A549 treated with CpdA at 1 μM for 4 hours (cell line): ENCODE results near the gene CDV3. TPM values are rescaled to one million over a fixed set of nuclear protein-coding genes. Genes with fewer than 3 reads are reported as not detected.

ENCODE experiments used
- total RNA-seq: library from RNA; stranded (reverse); fragments of 200-300 nt; extraction: Qiagen RNA extraction; gene quantifications from 5 replicates; pipeline ENCODE4 v1.2.3, GENCODE V29; 2022; ENCODE audit warnings: low read depth

The CDV3 gene
- 103 to 125 TPM (median 112 TPM) in 5 replicates for total RNA-seq

GRCh38 chr3:133573629-133574194 lies at the start of gene CDV3:
Gene CDV3 (plus strand): TSS chr3:133573686. CDS start chr3:133574045, 359 bp downstream.

Other genes with a start within 250 kb of the CDV3 start
- gene BFSP2, start 173.6 kb upstream of the CDV3 start, total RNA-seq = not detected in 5 replicates
- gene TOPBP1, start 88.3 kb downstream of the CDV3 start, total RNA-seq = 24.8 to 30.9 TPM (median 26.5 TPM) in 5 replicates
- gene TF, start 172.7 kb downstream of the CDV3 start, total RNA-seq = 0.51 to 4.1 TPM (median 0.87 TPM) in 5 replicates
- gene SRPRB, start 232.1 kb downstream of the CDV3 start, total RNA-seq = 58.0 to 80.3 TPM (median 65.8 TPM) in 5 replicates